ENCODE data around the gene LPAR1.

The LPAR1 gene

GRCh38 chr9:111038331-111039230, at the start of gene LPAR1:
Gene LPAR1, minus strand, starts transcription at chr9:111038470. Its CDS starts 66,353 bp downstream, at chr9:110972117.
- H3K4me3 Mint-ChIP-seq = no peak within 1 kb of the TSS
- H3K4me1 Mint-ChIP-seq = peaks cover 7% of the 10 kb centered on the region
- no peak within 1 kb of the TSS for H3K27ac Mint-ChIP-seq

DNA sequence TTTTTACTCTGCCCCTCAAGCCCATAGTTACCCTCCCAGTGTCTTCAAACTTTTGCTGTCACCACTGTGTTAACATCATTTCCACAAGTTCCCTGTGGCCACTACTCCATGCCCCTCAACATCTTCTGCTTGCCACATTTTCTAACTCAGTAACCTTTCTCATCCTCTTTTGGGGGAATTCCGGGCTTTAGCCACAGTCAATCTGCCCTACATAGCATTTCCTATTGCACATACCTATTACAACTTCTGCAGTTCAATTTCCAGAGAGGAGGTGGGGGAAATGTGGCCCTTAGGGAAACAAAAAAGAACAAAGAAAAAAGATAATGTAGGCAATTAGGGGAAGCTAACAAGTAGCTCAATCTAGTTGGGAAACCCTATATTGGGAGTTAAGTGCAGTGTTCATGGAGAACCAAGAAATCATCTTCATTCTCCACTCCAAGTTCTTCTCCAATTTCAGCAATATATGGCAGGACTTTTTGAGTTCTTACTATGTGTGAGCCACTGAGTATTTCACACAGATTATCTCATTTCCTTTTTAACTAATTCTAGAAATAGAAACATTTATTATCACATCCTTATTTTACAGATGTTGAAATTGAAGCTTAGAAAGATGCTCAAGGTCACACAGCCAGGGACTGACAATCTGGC, 40.2 kb upstream of the LPAR1 start:
- Mint-ChIP-seq H3K4me3 (no peak overlapping the region), H3K36me3 (no peaks in the 10 kb centered on the region), H3K9me3 (no peaks in the 10 kb centered on the region), H3K4me1 (no peaks in the 10 kb centered on the region), H3K27ac (no peak overlapping the region)
- no peak for ATAC-seq
- DNase-seq (ENCODE audit: low spot score in 2 of 2) = no peak

More at GRCh38 chr9:111038331-111039230, at the start of gene LPAR1:
- Mint-ChIP-seq H3K36me3 (no peaks in the 10 kb centered on the region), H3K9me3 (no peaks in the 10 kb centered on the region)
- DNase-seq (ENCODE audit: low spot score in 2 of 2) (no peak), ATAC-seq (no peak)

- no peaks in the 10 kb centered on the region for H3K36me3 Mint-ChIP-seq
- H3K4me3 Mint-ChIP-seq = no peak overlapping the region
- H3K27ac Mint-ChIP-seq = no peak overlapping the region
- H3K4me1 Mint-ChIP-seq = no peaks in the 10 kb centered on the region
- H3K9me3 Mint-ChIP-seq = no peaks in the 10 kb centered on the region
- DNase-seq (ENCODE audit: low spot score in 2 of 2) (no peak), ATAC-seq (no peak)
These were observed 38.2 kb upstream of the LPAR1 start for GRCh38 chr9:111076519-111076918.

- ATAC-seq (no peak), DNase-seq (ENCODE audit: low spot score in 2 of 2) (no peak)
- Mint-ChIP-seq H3K27ac (no peak overlapping the region), H3K9me3 (no peaks in the 10 kb centered on the region), H3K4me1 (no peaks in the 10 kb centered on the region), H3K4me3 (no peak overlapping the region), H3K36me3 (no peaks in the 10 kb centered on the region)
These were observed 37.8 kb upstream of the LPAR1 start for GRCh38 chr9:111076042-111076441.

DNA sequence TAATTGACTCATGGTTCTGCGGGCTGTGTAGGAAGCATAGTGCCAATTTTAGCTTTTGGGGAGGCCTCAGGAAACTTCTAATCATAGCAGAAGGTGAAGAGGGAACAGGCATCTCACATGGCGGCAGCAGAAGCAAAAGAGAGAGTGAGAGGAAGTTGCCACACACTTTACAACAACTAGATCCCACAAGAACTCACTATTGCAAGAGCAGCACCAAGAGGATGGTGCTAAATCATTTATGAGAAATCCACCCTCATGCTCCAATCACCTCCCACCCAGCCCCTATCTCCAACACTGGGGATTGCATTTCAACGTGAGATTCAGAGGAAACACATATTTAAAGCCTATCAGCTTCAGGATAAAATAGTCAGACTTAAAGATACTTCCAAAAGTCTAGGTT, 36.1 kb upstream of the LPAR1 start:
- Mint-ChIP-seq H3K9me3 (no peaks in the 10 kb centered on the region), H3K4me3 (no peak overlapping the region), H3K4me1 (no peaks in the 10 kb centered on the region), H3K27ac (no peak overlapping the region), H3K36me3 (no peaks in the 10 kb centered on the region)
- ATAC-seq (no peak), DNase-seq (ENCODE audit: low spot score in 2 of 2) (no peak)

- no peak overlapping the region for H3K4me3 Mint-ChIP-seq
These were observed 30.9 kb upstream of the LPAR1 start for GRCh38 chr9:111069183-111069582.

GRCh38 chr9:111068771-111069170, 30.5 kb upstream of the LPAR1 start:
- no peak for DNase-seq (ENCODE audit: low spot score in 2 of 2)
- H3K4me3 Mint-ChIP-seq = no peak overlapping the region

More at GRCh38 chr9:111069183-111069582, 30.9 kb upstream of the LPAR1 start:
- Mint-ChIP-seq H3K36me3 (no peaks in the 10 kb centered on the region), H3K4me1 (no peaks in the 10 kb centered on the region), H3K9me3 (peaks cover 8% of the 10 kb centered on the region), H3K27ac (no peak overlapping the region)
- no peak for ATAC-seq
- DNase-seq (ENCODE audit: low spot score in 2 of 2) = no peak

DNA sequence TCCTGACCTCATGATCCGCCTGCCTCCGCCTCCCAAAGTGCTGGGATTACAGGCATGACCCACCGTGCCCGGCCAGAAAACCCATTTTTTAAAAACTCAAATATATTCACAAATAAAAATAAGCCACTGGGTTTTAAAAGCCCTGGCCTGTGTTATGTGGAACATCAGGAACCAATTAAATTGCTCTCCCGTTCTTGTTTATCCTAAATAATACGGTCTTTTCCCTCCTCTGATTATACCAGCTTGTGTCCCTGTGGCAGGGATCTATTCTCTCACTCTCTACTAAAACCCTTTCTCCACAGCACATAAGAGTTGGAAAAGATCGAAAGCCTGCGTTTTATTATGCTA, 30.1 kb upstream of the LPAR1 start:
- Mint-ChIP-seq H3K4me3 (no peak overlapping the region), H3K4me1 (no peaks in the 10 kb centered on the region), H3K27ac (no peak overlapping the region), H3K36me3 (no peaks in the 10 kb centered on the region), H3K9me3 (peaks cover 8% of the 10 kb centered on the region)
- ATAC-seq (no peak), DNase-seq (ENCODE audit: low spot score in 2 of 2) (no peak)

More at GRCh38 chr9:111068771-111069170, 30.5 kb upstream of the LPAR1 start:
- no peaks in the 10 kb centered on the region for H3K36me3 Mint-ChIP-seq
- H3K9me3 Mint-ChIP-seq = peaks cover 8% of the 10 kb centered on the region
- no peaks in the 10 kb centered on the region for H3K4me1 Mint-ChIP-seq
- ATAC-seq = no peak
- H3K27ac Mint-ChIP-seq = no peak overlapping the region

GRCh38 chr9:111066468-111066867, 28.2 kb upstream of the LPAR1 start:
- ATAC-seq = no peak
- Mint-ChIP-seq H3K4me3 (no peak overlapping the region), H3K27ac (no peak overlapping the region), H3K9me3 (peaks cover 12% of the 10 kb centered on the region), H3K36me3 (no peaks in the 10 kb centered on the region), H3K4me1 (no peaks in the 10 kb centered on the region)
- DNase-seq (ENCODE audit: low spot score in 2 of 2) = no peak

GRCh38 chr9:111065414-111065813, 27.1 kb upstream of the LPAR1 start:
- DNase-seq (ENCODE audit: low spot score in 2 of 2) (no peak), ATAC-seq (no peak)
- Mint-ChIP-seq H3K9me3 (peaks cover 12% of the 10 kb centered on the region), H3K4me1 (no peaks in the 10 kb centered on the region), H3K36me3 (no peaks in the 10 kb centered on the region), H3K4me3 (no peak overlapping the region), H3K27ac (no peak overlapping the region)

DNA sequence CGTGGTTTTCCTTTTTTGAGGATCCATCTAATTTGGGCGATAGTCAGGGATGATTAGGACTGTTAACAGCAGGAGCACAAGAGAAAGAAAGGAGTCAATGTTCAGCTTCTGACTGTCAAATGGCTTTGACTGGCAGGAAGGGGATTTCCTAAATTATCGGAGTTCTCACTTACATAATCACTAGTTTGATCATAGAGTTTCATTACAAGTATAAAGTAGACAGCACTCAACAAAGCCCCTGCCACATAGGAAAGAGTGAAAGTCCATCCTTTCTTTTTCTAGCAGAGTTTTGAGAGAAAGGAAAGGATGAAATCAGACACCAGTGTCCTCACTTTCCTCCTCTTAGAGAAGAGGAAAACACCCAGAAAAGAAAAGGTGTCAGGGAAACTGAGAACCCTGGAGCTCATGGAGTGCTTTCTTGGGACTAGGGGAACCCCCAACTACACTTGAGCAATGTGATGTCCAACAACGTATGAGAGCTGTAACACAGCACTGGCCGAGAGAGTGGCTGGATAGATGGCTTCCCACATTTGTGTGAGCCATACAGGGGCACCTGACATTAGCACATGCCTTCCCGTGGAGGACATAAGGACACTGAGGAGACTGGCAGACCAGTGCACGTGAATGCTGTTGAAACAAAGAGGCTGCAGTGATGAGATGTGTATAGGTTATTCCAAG, 26.0 kb upstream of the LPAR1 start:
- Mint-ChIP-seq H3K4me3 (no peak overlapping the region), H3K27ac (no peak overlapping the region), H3K36me3 (no peaks in the 10 kb centered on the region), H3K9me3 (peaks cover 16% of the 10 kb centered on the region), H3K4me1 (no peaks in the 10 kb centered on the region)
- ATAC-seq (peak; percentile 26), DNase-seq (ENCODE audit: low spot score in 2 of 2) (no peak)

- no peak for DNase-seq (ENCODE audit: low spot score in 2 of 2)
- no peaks in the 10 kb centered on the region for H3K4me1 Mint-ChIP-seq
These were observed 25.1 kb upstream of the LPAR1 start for GRCh38 chr9:111063332-111063731.

DNA sequence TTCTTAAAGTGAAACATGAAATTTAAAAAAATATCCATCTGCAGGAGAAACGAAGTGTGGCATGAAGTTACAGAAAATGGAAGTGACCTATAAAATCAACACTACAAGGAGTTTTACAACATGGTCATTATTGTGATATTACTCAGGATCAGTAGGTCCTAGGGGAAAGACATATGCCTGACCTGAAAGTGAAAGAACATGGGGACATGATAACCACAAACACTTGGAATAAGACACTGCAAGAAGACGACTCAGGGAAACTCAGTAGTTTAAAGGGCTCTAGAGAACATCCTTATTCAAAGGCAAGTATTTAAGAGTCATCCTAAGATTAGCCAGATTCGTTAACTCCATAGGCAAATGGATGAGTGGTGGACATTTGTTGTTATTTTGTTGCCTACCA, 19.9 kb upstream of the LPAR1 start:
- Mint-ChIP-seq H3K9me3 (peaks cover 10% of the 10 kb centered on the region), H3K36me3 (no peaks in the 10 kb centered on the region), H3K4me1 (no peaks in the 10 kb centered on the region), H3K4me3 (no peak overlapping the region), H3K27ac (no peak overlapping the region)
- DNase-seq (ENCODE audit: low spot score in 2 of 2) = no peak
- no peak for ATAC-seq

More at GRCh38 chr9:111063332-111063731, 25.1 kb upstream of the LPAR1 start:
- no peak overlapping the region for H3K4me3 Mint-ChIP-seq
- no peak for ATAC-seq
- H3K36me3 Mint-ChIP-seq = no peaks in the 10 kb centered on the region
- peaks cover 11% of the 10 kb centered on the region for H3K9me3 Mint-ChIP-seq
- H3K27ac Mint-ChIP-seq = no peak overlapping the region

DNA sequence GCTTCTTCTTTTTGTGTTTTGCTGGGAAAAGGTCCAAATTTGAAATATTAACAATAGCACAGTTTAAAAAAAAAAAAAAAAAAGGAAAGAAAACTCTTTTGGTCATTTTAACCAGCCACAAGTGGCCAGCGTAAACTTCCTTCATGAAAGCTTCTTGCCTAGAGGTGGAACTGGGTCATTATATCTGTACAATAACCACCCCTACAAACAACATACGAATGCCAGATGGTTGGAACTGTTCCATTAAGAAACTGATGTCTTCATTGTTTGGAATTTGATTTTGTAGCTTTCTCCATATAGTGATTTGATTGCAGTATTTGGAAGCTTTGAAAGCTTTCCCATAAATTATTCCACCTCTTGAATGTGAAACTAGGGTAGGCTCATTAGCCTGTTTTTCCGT, 18.3 kb upstream of the LPAR1 start:
- H3K4me3 Mint-ChIP-seq = no peak overlapping the region
- no peak for ATAC-seq
- H3K27ac Mint-ChIP-seq = no peak overlapping the region
- peaks cover 8% of the 10 kb centered on the region for H3K9me3 Mint-ChIP-seq
- H3K4me1 Mint-ChIP-seq = no peaks in the 10 kb centered on the region
- no peaks in the 10 kb centered on the region for H3K36me3 Mint-ChIP-seq
- DNase-seq (ENCODE audit: low spot score in 2 of 2) = no peak

DNA sequence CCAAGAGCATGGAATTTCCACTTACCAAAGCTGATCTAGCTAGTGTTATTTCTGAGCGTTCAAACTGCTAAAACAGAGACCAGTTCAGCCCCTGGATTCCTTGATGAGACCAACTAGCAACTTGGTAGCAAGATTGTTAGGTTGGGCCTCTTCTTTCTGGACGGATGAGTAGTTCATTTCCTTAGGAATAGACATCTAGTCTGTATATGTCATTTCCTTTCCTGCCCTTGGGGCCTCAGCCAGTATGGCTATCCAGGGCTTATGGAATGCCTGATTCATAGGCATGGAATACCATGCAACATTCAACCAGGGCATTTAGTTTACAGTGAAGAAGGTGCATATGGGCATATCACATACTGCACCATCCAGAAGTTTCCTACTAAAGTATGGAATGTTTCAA, 14.5 kb upstream of the LPAR1 start:
- H3K4me1 Mint-ChIP-seq = no peaks in the 10 kb centered on the region
- H3K36me3 Mint-ChIP-seq = no peaks in the 10 kb centered on the region
- no peak overlapping the region for H3K4me3 Mint-ChIP-seq
- H3K9me3 Mint-ChIP-seq = peaks cover 3% of the 10 kb centered on the region
- no peak overlapping the region for H3K27ac Mint-ChIP-seq
- no peak for DNase-seq (ENCODE audit: low spot score in 2 of 2)
- no peak for ATAC-seq

All from stimulated activated effector memory CD8-positive, alpha-beta T cell treated with anti-CD3 and anti-CD28 coated beads, Interleukin-12 subunit alpha, Interleukin-12 subunit beta, amount 100 ng/mL, for 72 hours (primary cell).